Astrocyte (in vitro differentiated cells and primary cell): ENCODE measurements around the gene CTIF. TPM values are rescaled to one million over a fixed set of nuclear protein-coding genes. Genes with fewer than 3 reads are reported as not detected.
A peak's percentile ranks its signal among the peaks of the same experiment; 100 is the strongest.

Experiments used
- DNase-seq: peaks from one replicate; pipeline ENCODE4 v3.0.0-alpha.2; 2010; ENCODE audit warnings: low read depth
- FAIRE-seq: peaks from 2 replicates; lab custom pipeline; 2011; peaks lifted over from hg19 to GRCh38; lab: Jason Lieb, UNC
- H2AFZ ChIP-seq: 2 replicates; pipeline ENCODE4 v1.6.0; 2012; ENCODE audit warnings: low read depth, low read length, inconsistent platforms
- H3K27ac ChIP-seq: 2 replicates; pipeline ENCODE4 v1.5.1; 2011; ENCODE audit warnings: low read depth, low read length, inconsistent platforms
- H3K27me3 ChIP-seq: 2 replicates; pipeline ENCODE4 v1.6.0; 2011; ENCODE audit warnings: low read length, inconsistent platforms; ENCODE audit not compliant: insufficient read depth
- H3K36me3 ChIP-seq: 2 replicates; pipeline ENCODE4 v1.5.1; 2011; ENCODE audit warnings: low read length, inconsistent platforms; ENCODE audit not compliant: insufficient read depth
- H3K4me1 ChIP-seq: 2 replicates; pipeline ENCODE4 v1.5.1; 2011; ENCODE audit warnings: low read length, inconsistent platforms; ENCODE audit not compliant: insufficient read depth
- H3K4me2 ChIP-seq: 2 replicates; pipeline ENCODE4 v1.6.0; 2012; ENCODE audit warnings: low read length, inconsistent platforms
- H3K4me3 ChIP-seq: 2 replicates; pipeline ENCODE4 v1.5.1; 2011; ENCODE audit warnings: low read depth, mild to moderate bottlenecking, low read length, inconsistent platforms; ENCODE audit not compliant: insufficient read depth
- H3K79me2 ChIP-seq: 2 replicates; pipeline ENCODE4 v1.6.0; 2012; ENCODE audit warnings: mild to moderate bottlenecking, low read length, inconsistent platforms; ENCODE audit not compliant: insufficient read depth
- H3K9ac ChIP-seq: 2 replicates; pipeline ENCODE4 v1.6.0; 2012; ENCODE audit warnings: mild to moderate bottlenecking, low read length, inconsistent platforms
- H3K9me3 ChIP-seq: 2 replicates; pipeline ENCODE4 v1.5.1; 2012; ENCODE audit warnings: low read depth, mild to moderate bottlenecking, low read length, inconsistent platforms; ENCODE audit not compliant: insufficient read depth
- H4K20me1 ChIP-seq: 2 replicates; pipeline ENCODE4 v1.6.0; 2012; ENCODE audit warnings: low read length, inconsistent platforms; ENCODE audit not compliant: insufficient read depth
- H3K27ac Mint-ChIP-seq: one replicate; pipeline ENCODE4 v1.8.0; 2021; ENCODE audit warnings: mild to moderate bottlenecking, mixed read lengths; ENCODE audit not compliant: unreplicated experiment
- H3K27me3 Mint-ChIP-seq: one replicate; pipeline ENCODE4 v1.8.0; 2021; ENCODE audit warnings: low read depth, mixed read lengths; ENCODE audit not compliant: unreplicated experiment
- H3K36me3 Mint-ChIP-seq: one replicate; pipeline ENCODE4 v1.8.0; 2021; ENCODE audit warnings: low read depth, mixed read lengths; ENCODE audit not compliant: unreplicated experiment
- H3K4me1 Mint-ChIP-seq: one replicate; pipeline ENCODE4 v1.8.0; 2021; ENCODE audit warnings: low read depth, mixed read lengths; ENCODE audit not compliant: unreplicated experiment
- H3K4me3 Mint-ChIP-seq: one replicate; pipeline ENCODE4 v1.8.0; 2021; ENCODE audit warnings: mild to moderate bottlenecking, moderate library complexity, mixed read lengths; ENCODE audit not compliant: unreplicated experiment
- H3K9me3 Mint-ChIP-seq: one replicate; pipeline ENCODE4 v1.8.0; 2021; ENCODE audit warnings: mild to moderate bottlenecking, mixed read lengths; ENCODE audit not compliant: unreplicated experiment
- CTCF ChIP-seq: IDR thresholded peaks from 2 replicates; pipeline ENCODE4 v1.5.1; 2011; ENCODE audit warnings: low read depth, mild to moderate bottlenecking, inconsistent platforms, low read length, moderate library complexity; ENCODE audit not compliant: insufficient read depth
- EZH2 ChIP-seq: IDR thresholded peaks from 2 replicates; pipeline ENCODE4 v1.6.1; 2012; ENCODE audit warnings: mild to moderate bottlenecking, low read length, inconsistent platforms; ENCODE audit not compliant: insufficient read depth
- total RNA-seq: library from RNA; stranded (reverse); gene quantifications from 2 replicates; pipeline ENCODE4 v1.2.1, GENCODE V29; 2021

Gene CTIF
- total RNA-seq, 1 donor from 2014 or later: 101 TPM

GRCh38 chr18:48878471-48878870 lies 339.6 kb downstream of the CTIF start:
- H3K27me3 Mint-ChIP-seq: no peaks in the 10 kb centered on the region
- no peak overlapping the region for H3K4me3 Mint-ChIP-seq
- Histone ChIP-seq H3K27me3 (no peaks in the 10 kb centered on the region), H3K4me1 (peaks cover 13% of the 10 kb centered on the region), H2AFZ (no peak overlapping the region), H3K4me2 (no peak overlapping the region), H3K9me3 (no peaks in the 10 kb centered on the region), H3K27ac (no peak overlapping the region), H3K79me2 (no peaks in the 10 kb centered on the region), H3K4me3 (no peak overlapping the region), H3K36me3 (no peaks in the 10 kb centered on the region), H3K9ac (no peak overlapping the region), H4K20me1 (no peaks in the 10 kb centered on the region)
- peaks cover 2% of the 10 kb centered on the region for H3K36me3 Mint-ChIP-seq
- DNase-seq (no peak), FAIRE-seq (no peak)
- peaks cover 12% of the 10 kb centered on the region for H3K4me1 Mint-ChIP-seq
- peak overlapping the region; percentile 16 for H3K27ac Mint-ChIP-seq
- TF ChIP-seq CTCF: no peak
- H3K9me3 Mint-ChIP-seq: no peaks in the 10 kb centered on the region

GRCh38 chr18:48879008-48879431 lies 340.2 kb downstream of the CTIF start:
- Mint-ChIP-seq H3K9me3 (no peaks in the 10 kb centered on the region), H3K27ac (no peak overlapping the region), H3K36me3 (peaks cover 2% of the 10 kb centered on the region), H3K4me1 (peaks cover 7% of the 10 kb centered on the region), H3K27me3 (no peaks in the 10 kb centered on the region), H3K4me3 (no peak overlapping the region)
- Histone ChIP-seq H3K9me3 (no peaks in the 10 kb centered on the region), H3K9ac (no peak overlapping the region), H2AFZ (no peak overlapping the region), H3K4me1 (peaks cover 12% of the 10 kb centered on the region), H3K79me2 (no peaks in the 10 kb centered on the region), H3K27ac (no peak overlapping the region), H3K4me2 (no peak overlapping the region), H3K4me3 (no peak overlapping the region), H3K27me3 (no peaks in the 10 kb centered on the region), H4K20me1 (no peaks in the 10 kb centered on the region), H3K36me3 (no peaks in the 10 kb centered on the region)
- DNase-seq (no peak), FAIRE-seq (no peak)
- no peak for TF ChIP-seq EZH2
- TF ChIP-seq CTCF: no peak

- no peak overlapping the region for H3K4me3 ChIP-seq
- H3K9me3 ChIP-seq: no peaks in the 10 kb centered on the region
- H3K4me1 Mint-ChIP-seq: peaks cover 7% of the 10 kb centered on the region
Observed at GRCh38 chr18:48880931-48881330, 342.1 kb downstream of the CTIF start.

More at GRCh38 chr18:48880931-48881330, 342.1 kb downstream of the CTIF start:
- H3K36me3 ChIP-seq: no peaks in the 10 kb centered on the region
- no peaks in the 10 kb centered on the region for H3K9me3 Mint-ChIP-seq
- no peaks in the 10 kb centered on the region for H3K79me2 ChIP-seq
- H3K27me3 ChIP-seq: no peaks in the 10 kb centered on the region
- H4K20me1 ChIP-seq: no peaks in the 10 kb centered on the region
- H3K4me1 ChIP-seq: peaks cover 11% of the 10 kb centered on the region
- H3K4me2 ChIP-seq: no peak overlapping the region
- peaks cover 2% of the 10 kb centered on the region for H3K36me3 Mint-ChIP-seq
- DNase-seq (no peak), FAIRE-seq (no peak)
- no peak for TF ChIP-seq EZH2
- TF ChIP-seq CTCF: no peak
- H3K4me3 Mint-ChIP-seq: no peak overlapping the region
- H3K27me3 Mint-ChIP-seq: peaks cover 10% of the 10 kb centered on the region
- no peak overlapping the region for H3K27ac Mint-ChIP-seq
- no peak overlapping the region for H3K27ac ChIP-seq
- H3K9ac ChIP-seq: no peak overlapping the region
- no peak overlapping the region for H2AFZ ChIP-seq
